Stimulated activated CD4-positive, alpha-beta T cell treated with anti-CD3 and anti-CD28 coated beads, Interleukin-4, amount 100 ng/mL, for 1 hour (primary cell): ENCODE measurements around the gene CD46.
"Not testable (repeated sequence)": the region's sequence is repeated elsewhere in the genome, so short reads cannot be mapped to it uniquely, and the experiment has no call there.

Source experiments
- DNase-seq: peaks from one replicate; pipeline ENCODE4 v3.0.0-alpha.2; 2020

CD46 gene

GRCh38 chr1:207751463-207751789, 428 bp upstream of the CD46 start:
- DNase-seq = not testable (repeated sequence)

DNA sequence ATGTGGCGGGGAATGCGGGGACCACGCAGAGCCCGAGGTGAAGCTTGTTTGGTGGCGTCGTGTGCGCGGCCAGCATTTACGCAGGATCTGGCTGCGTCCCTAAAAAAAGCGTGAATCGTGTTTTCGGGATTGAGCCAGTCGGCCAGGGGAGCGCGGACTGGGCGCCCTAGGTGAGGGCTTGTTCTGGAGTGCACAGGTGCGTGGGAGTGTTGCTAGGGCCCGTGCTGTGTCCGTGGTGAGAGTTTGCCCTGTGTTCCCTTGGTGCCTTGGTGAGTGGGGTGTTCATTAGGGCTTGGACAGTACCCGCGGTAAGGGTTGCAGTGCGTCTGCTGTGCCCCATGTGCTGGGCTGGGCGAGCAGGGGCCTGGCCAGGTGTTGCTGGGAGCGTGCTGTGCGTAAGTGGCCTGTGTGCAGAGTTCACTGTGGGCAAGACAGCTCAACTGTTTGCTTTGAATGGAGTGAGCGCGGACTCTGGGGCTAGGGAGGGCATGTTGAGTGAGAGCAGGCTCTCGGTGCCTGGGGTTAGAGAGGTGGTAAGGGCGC, 673 bp downstream of the CD46 start:
- DNase-seq = peak; percentile 33

GRCh38 chr1:207753611-207754010, 1.8 kb downstream of the CD46 start:
- no peak for DNase-seq

- no peak for DNase-seq
Measured at GRCh38 chr1:207754011-207754410, 2.2 kb downstream of the CD46 start.

GRCh38 chr1:207754974-207755700, 3.3 kb downstream of the CD46 start:
- no peak for DNase-seq

- DNase-seq = no peak
Measured at GRCh38 chr1:207755846-207756693, 4.2 kb downstream of the CD46 start.

DNA sequence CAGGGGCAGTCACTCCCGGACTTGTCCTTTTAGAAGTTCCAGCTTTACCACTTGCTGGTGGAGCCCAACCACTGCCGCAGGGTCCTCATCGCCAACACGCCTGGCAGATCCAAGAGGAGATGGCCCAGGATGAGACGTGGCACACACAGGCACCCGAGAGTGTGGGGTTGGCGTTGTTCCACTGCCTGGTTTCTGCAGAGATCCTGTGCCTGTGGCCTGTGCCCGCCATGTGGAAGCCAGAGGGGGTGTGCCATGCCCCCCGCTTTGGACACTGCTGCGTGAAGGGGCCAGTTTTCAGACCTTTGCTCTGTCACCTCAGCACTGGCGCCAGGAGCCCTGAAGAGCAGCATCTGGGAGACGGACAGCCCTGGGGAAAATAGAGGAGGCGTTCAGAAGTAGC, 10.8 kb downstream of the CD46 start:
- no peak for DNase-seq

- no peak for DNase-seq
Measured at GRCh38 chr1:207763091-207763490, 11.2 kb downstream of the CD46 start.

DNA sequence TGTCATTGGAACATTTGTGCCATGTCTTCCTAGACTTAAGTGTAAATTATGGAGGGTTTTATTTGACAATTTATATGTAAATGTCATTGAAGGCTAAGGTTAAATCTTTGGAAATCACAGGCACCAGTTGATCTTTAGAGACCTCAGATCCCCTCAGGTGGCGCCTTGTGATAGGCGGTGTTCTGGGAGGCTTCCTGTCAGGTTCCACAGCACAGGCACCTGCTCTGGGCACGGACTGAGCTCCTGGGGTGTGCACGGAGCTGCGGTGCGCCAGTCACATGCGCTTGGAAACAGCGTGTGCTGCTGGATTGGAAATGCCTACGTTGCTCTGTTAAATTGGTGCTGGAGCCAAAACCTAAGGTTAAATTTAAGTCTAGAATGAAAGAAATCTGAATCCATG, 12.1 kb downstream of the CD46 start:
- no peak for DNase-seq

GRCh38 chr1:207766569-207766968, 14.7 kb downstream of the CD46 start:
- DNase-seq = no peak

GRCh38 chr1:207770514-207770913, 18.7 kb downstream of the CD46 start:
- DNase-seq = not testable (repeated sequence)

GRCh38 chr1:207776045-207776444, 24.2 kb downstream of the CD46 start:
- DNase-seq = not testable (repeated sequence)

GRCh38 chr1:207777412-207777811, 25.6 kb downstream of the CD46 start:
- DNase-seq = not testable (repeated sequence)

DNA sequence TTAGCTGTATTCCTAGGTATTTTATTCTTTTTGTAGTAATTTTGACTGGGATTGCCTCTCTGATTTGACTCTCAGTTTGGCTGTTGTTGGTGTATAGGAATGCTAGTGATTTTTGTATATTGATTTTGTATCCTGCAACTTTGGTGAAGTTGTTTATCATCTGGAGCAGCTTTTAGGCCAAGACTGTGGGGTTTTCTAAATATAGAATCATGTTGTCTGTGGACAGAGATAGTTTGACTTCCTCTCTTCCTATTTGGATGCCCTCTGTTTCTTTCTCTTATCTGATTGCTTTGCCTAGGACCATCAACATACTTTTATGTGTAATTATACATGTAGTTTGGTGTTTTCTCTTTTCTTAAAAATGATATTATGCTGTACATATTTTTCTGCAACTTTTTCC, 27.2 kb downstream of the CD46 start:
- no peak for DNase-seq

DNA sequence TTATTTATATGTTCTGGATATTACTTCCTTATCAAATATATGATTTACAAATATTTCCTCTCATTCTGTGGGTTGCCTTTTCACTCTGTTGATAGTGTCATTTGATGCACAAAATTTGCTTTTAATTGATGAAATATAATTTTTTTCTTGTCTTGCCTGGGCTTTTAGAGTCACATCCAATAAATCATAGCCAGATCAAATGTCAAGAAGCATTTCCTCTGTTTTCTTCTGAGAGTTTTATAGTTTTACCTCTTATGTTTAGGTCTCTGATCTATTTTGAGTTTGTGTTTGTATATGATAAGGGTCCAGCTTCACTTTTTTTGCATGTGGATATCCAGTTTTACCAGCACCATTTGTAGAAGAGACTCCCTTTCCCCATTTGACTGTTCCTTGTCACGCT, 29.5 kb downstream of the CD46 start:
- DNase-seq = no peak

DNA sequence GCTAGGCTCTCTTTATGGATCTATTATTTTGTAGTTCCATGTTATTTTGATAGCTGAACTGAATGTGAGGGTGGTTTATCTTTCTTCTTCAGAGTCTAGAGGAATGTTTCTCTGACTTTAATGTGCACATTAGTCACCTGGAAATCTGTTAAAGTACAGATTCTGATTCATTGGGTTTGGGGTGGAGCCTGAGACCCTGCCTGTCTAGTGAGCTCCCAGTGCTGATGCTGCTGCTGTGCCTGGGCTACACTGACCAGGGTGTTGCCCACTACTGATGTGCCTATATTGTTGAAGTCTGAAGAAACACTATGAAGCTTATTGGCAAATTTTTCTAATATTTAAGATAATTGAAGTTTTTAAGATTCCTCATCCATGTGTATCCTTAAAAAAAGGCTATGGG, 35.9 kb downstream of the CD46 start:
- DNase-seq = no peak

- DNase-seq = no peak
Measured at GRCh38 chr1:207789386-207789785, 37.5 kb downstream of the CD46 start.

DNA sequence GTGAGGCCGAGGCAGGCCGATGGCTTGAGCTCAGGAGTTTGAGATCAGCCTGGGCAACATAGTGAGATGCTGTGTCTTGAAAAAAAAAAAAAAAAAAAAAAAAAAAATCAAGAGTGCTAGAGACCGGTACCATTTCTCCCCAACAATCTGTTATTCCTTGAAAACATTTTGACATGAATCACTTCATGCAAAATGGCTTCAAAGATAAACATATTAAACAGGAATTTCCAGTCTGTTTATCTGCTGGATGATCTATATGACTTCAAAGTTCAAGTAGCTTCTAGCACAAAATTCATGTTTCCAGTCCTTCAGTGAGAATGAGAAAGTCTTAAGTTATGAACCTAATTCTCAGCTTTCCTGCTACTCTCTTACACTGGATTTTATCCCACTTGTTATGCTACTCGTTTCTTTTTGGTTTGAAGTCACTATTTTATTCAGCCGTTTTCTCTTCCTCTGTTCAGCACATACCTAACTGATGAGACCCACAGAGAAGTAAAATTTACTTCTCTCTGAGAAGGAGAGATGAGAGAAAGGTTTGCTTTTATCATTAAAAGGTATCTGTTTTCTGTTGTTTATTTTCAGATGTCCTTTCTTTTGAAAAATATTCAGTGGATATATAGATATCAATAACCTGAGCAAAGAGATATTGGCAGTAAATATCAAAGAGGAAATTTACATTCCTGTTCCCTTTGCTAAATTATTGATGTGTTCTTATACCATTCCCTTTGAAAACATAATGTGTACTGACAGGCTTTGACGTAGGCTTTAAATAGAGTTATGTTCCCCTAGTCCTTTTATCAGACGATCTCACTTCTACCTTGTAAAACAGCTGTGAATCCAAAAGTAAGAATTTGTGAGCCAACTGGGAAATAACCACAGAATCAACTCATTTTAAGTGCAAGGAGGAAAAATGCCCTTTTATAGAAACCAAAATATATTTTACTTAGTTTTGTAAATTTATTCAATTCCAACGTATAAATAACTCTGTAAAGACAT, 38.2 kb downstream of the CD46 start:
- DNase-seq = no peak

GRCh38 chr1:207791290-207791689, 39.4 kb downstream of the CD46 start:
- DNase-seq = no peak

GRCh38 chr1:207793327-207793726, 41.5 kb downstream of the CD46 start:
- no peak for DNase-seq

DNA sequence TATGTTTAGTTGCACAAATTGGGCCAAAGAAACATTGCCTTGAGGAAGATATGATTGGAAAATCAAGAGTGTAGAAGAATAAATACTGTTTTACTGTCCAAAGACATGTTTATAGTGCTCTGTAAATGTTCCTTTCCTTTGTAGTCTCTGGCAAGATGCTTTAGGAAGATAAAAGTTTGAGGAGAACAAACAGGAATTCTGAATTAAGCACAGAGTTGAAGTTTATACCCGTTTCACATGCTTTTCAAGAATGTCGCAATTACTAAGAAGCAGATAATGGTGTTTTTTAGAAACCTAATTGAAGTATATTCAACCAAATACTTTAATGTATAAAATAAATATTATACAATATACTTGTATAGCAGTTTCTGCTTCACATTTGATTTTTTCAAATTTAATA, 43.0 kb downstream of the CD46 start:
- DNase-seq = no peak

- DNase-seq = peak; percentile 82
Measured at GRCh38 chr1:207797229-207797973, 45.5 kb downstream of the CD46 start.
